ENCODE measurements around the gene CEBPB.

Gene CEBPB

GRCh38 chr20:50214226-50215024, 23.8 kb downstream of the CEBPB start:
- DNase-seq, result no peak

- DNase-seq, result no peak
These were observed 24.6 kb downstream of the CEBPB start for GRCh38 chr20:50215101-50215690.

GRCh38 chr20:50215926-50216325, 25.3 kb downstream of the CEBPB start:
- DNase-seq, result no peak

- no peak for DNase-seq
These were observed 26.0 kb downstream of the CEBPB start for GRCh38 chr20:50216543-50217206.

GRCh38 chr20:50217207-50217949, 26.7 kb downstream of the CEBPB start:
- no peak for DNase-seq

GRCh38 chr20:50218987-50219435, 28.4 kb downstream of the CEBPB start:
- DNase-seq, result no peak

- no peak for DNase-seq
These were observed 29.0 kb downstream of the CEBPB start for GRCh38 chr20:50219600-50219999.

- no peak for DNase-seq
These were observed 29.7 kb downstream of the CEBPB start for GRCh38 chr20:50220093-50220893.

- no peak for DNase-seq
These were observed 30.3 kb downstream of the CEBPB start for GRCh38 chr20:50220894-50221365.

- no peak for DNase-seq
These were observed 31.1 kb downstream of the CEBPB start for GRCh38 chr20:50221501-50222308.

- DNase-seq, result no peak
These were observed 31.8 kb downstream of the CEBPB start for GRCh38 chr20:50222309-50223038.

GRCh38 chr20:50223039-50224005, 32.7 kb downstream of the CEBPB start:
- no peak for DNase-seq

GRCh38 chr20:50224052-50224451, 33.4 kb downstream of the CEBPB start:
- no peak for DNase-seq

- no peak for DNase-seq
These were observed 34.1 kb downstream of the CEBPB start for GRCh38 chr20:50224531-50225255.

- no peak for DNase-seq
These were observed 35.7 kb downstream of the CEBPB start for GRCh38 chr20:50226093-50226974.

- no peak for DNase-seq
These were observed 36.9 kb downstream of the CEBPB start for GRCh38 chr20:50227506-50227905.

- DNase-seq, result no peak
These were observed 38.6 kb downstream of the CEBPB start for GRCh38 chr20:50229156-50229607.
